Right lobe of liver (tissue), 4 donors: ENCODE data around the gene BDKRB2.

Experiments used
- CTCF ChIP-seq, 4 donors: fragments of 200-600 bp in 3 of 4; fragments of 450-650 bp in 1 of 4; IDR thresholded peaks; one replicate each; pipeline versions ENCODE4 v1.5.1 to v1.8.0; 2016 to 2022; ENCODE audit warnings: antibody characterized with exemption in 4 of 4, mild to moderate bottlenecking in 2 of 4
- POLR2A ChIP-seq: fragments of 450-650 bp; IDR thresholded peaks from one replicate; pipeline ENCODE4 v1.6.1; 2017; ENCODE audit warnings: antibody characterized with exemption, mild to moderate bottlenecking
- donor health status: DM: no; HTN: no; CAD: no.
- donor health status: DM: no; HTN: no; CAD: no.
- donor health status: DM: no; HTN: yes; CAD: no.

- no peak for TF ChIP-seq CTCF (IDR thresholded peaks at IDR 0.05)
- no peak for TF ChIP-seq POLR2A
Measured at GRCh38 chr14:96235426-96235825, 30.8 kb downstream of the BDKRB2 start.
